ENCODE measurements around the gene VAT1L. TPM values are rescaled to one million over a fixed set of nuclear protein-coding genes. Genes with fewer than 3 reads are reported as not detected.

VAT1L gene
- polyA plus RNA-seq, 1 of the 3 experiments (the other 2 are of a cell fraction) = 52.5 TPM

DNA sequence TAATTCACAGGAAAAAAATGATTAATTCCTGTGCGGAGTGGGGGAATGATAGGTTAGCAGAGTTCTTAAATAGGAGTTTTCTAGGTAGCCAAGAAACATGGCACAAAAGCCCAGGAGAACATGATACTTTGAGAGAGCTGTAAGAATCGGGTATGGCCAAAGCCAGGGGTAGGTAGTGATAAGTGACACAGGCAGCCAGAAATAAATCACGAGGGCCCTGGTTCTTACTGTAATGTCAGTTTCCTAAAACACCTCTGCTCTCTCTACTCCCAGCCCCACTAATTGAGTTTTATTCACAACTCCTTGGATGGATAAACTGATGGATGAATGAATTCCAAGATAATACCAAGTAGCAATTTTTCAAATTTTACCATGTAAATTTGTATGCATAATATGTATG is 54.1 kb downstream of the VAT1L start:
- H3F3A ChIP-seq (replicated peaks; ENCODE audit: insufficient read depth) = no peaks in the 10 kb centered on the region
- H3K36me3 ChIP-seq (replicated peaks in 1 of 2; ENCODE audit: control insufficient read depth in 1 of 2, insufficient read depth in 2 of 2, low read length in 1 of 2) = peaks cover 0 to 1% of the 10 kb centered on the region in 2 experiments
- H4K20me1 ChIP-seq (ENCODE audit: insufficient read depth) = no peaks in the 10 kb centered on the region
- no peaks in the 10 kb centered on the region for H3K9me2 ChIP-seq
- H3K4me1 ChIP-seq (ENCODE audit: control insufficient read depth in 1 of 2, insufficient read depth in 2 of 2, low read depth in 1 of 2, low read length in 1 of 2) = peaks cover 0 to 4% of the 10 kb centered on the region in 2 experiments; a peak in 1 of 4 replicates
- CTCF ChIA-PET = no interaction called here
- H3K9me3 ChIP-seq = no peaks in the 10 kb centered on the region
- no peaks in the 10 kb centered on the region for H3K27me3 ChIP-seq (ENCODE audit: insufficient read depth)
- H3K4me3 ChIP-seq (ENCODE audit: low read depth in 2 of 2, low read length in 1 of 2) = no peak overlapping the region
- no peak overlapping the region for H2AFZ ChIP-seq (ENCODE audit: low read depth)
- H3K4me2 ChIP-seq = no peak overlapping the region
- no peak overlapping the region for H3K9ac ChIP-seq
- no peak overlapping the region for H3K27ac ChIP-seq (ENCODE audit: low read depth in 2 of 2, low read length in 1 of 2)
- 87% methylated on average over 3 of the region's 3 CpGs for WGBS (ENCODE audit: low lambda C conversion rate)
- TF ChIP-seq RXRA (IDR thresholded peaks at IDR 0.05; ENCODE audit: borderline replicate concordance, low read depth) (no peak), RCOR1 (IDR thresholded peaks at IDR 0.05; ENCODE audit: low read length) (no peak), GABPA (IDR thresholded peaks at IDR 0.05; ENCODE audit: low read depth) (no peak), EP300 (IDR thresholded peaks at IDR 0.05; ENCODE audit: borderline replicate concordance in 1 of 2, low read depth in 1 of 2, low read length in 1 of 2) (no peak), SIN3A (IDR thresholded peaks at IDR 0.05; ENCODE audit: borderline replicate concordance, low read depth, low read length) (no peak), MXI1 (IDR thresholded peaks at IDR 0.05; ENCODE audit: low read depth, low read length) (no peak), CHD2 (IDR thresholded peaks at IDR 0.05; ENCODE audit: low read length, partially characterized antibody) (no peak), IRF3 (IDR thresholded peaks at IDR 0.05; ENCODE audit: low read depth, low read length) (no peak), JUND (IDR thresholded peaks at IDR 0.05) (no peak), GATA2 (CRISPR knock-in tag; IDR thresholded peaks at IDR 0.05) (no peak), FOXM1 (IDR thresholded peaks at IDR 0.05; ENCODE audit: low read depth) (no peak)
- TF ChIP-seq, protein P1, sequence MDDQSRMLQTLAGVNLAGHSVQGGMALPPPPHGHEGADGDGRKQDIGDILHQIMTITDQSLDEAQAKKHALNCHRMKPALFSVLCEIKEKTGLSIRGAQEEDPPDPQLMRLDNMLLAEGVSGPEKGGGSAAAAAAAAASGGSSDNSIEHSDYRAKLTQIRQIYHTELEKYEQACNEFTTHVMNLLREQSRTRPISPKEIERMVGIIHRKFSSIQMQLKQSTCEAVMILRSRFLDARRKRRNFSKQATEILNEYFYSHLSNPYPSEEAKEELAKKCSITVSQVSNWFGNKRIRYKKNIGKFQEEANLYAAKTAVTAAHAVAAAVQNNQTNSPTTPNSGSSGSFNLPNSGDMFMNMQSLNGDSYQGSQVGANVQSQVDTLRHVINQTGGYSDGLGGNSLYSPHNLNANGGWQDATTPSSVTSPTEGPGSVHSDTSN (IDR thresholded peaks at IDR 0.05) = no peak
- DNase-seq = no peak
- no peaks in the 10 kb centered on the region for H3K79me2 ChIP-seq (ENCODE audit: insufficient read depth)
- POLR2A ChIA-PET = no interaction called here

GRCh38 chr16:77843405-77843804 is 55.0 kb downstream of the VAT1L start:
- POLR2A ChIA-PET = no interaction called here
- no peak for DNase-seq
- peaks cover 0 to 5% of the 10 kb centered on the region in 2 experiments for H3K36me3 ChIP-seq (replicated peaks in 1 of 2; ENCODE audit: control insufficient read depth in 1 of 2, insufficient read depth in 2 of 2, low read length in 1 of 2)
- no peaks in the 10 kb centered on the region for H3F3A ChIP-seq (replicated peaks; ENCODE audit: insufficient read depth)
- H3K4me2 ChIP-seq = no peak overlapping the region
- H3K27me3 ChIP-seq (ENCODE audit: insufficient read depth) = no peaks in the 10 kb centered on the region
- TF ChIP-seq CHD2 (IDR thresholded peaks at IDR 0.05; ENCODE audit: low read length, partially characterized antibody) (no peak), POLR2AphosphoS5 (IDR thresholded peaks at IDR 0.05; ENCODE audit: low read depth, low read length) (no peak), SIN3A (IDR thresholded peaks at IDR 0.05; ENCODE audit: borderline replicate concordance, low read depth, low read length) (no peak), JUND (IDR thresholded peaks at IDR 0.05) (no peak)
- H3K4me3 ChIP-seq (ENCODE audit: low read depth in 2 of 2, low read length in 1 of 2) = no peak overlapping the region
- H3K9me2 ChIP-seq = no peaks in the 10 kb centered on the region
- 65% methylated on average over 3 of the region's 3 CpGs for WGBS (ENCODE audit: low lambda C conversion rate)
- no peaks in the 10 kb centered on the region for H4K20me1 ChIP-seq (ENCODE audit: insufficient read depth)
- no peak overlapping the region for H3K27ac ChIP-seq (ENCODE audit: low read depth in 2 of 2, low read length in 1 of 2)
- H3K9ac ChIP-seq = no peak overlapping the region
- no peak overlapping the region for H2AFZ ChIP-seq (ENCODE audit: low read depth)
- CTCF ChIA-PET = no interaction called here
- no peaks in the 10 kb centered on the region for H3K9me3 ChIP-seq
- peaks cover 0 to 4% of the 10 kb centered on the region in 2 experiments; a peak in 1 of 4 replicates for H3K4me1 ChIP-seq (ENCODE audit: control insufficient read depth in 1 of 2, insufficient read depth in 2 of 2, low read depth in 1 of 2, low read length in 1 of 2)
- H3K79me2 ChIP-seq (ENCODE audit: insufficient read depth) = no peaks in the 10 kb centered on the region
